ENCODE measurements around the gene PTAR1.

GRCh38 chr9:69678843-69679538 lies 80.8 kb downstream of the PTAR1 start:
- TF ChIP-seq, protein P1, sequence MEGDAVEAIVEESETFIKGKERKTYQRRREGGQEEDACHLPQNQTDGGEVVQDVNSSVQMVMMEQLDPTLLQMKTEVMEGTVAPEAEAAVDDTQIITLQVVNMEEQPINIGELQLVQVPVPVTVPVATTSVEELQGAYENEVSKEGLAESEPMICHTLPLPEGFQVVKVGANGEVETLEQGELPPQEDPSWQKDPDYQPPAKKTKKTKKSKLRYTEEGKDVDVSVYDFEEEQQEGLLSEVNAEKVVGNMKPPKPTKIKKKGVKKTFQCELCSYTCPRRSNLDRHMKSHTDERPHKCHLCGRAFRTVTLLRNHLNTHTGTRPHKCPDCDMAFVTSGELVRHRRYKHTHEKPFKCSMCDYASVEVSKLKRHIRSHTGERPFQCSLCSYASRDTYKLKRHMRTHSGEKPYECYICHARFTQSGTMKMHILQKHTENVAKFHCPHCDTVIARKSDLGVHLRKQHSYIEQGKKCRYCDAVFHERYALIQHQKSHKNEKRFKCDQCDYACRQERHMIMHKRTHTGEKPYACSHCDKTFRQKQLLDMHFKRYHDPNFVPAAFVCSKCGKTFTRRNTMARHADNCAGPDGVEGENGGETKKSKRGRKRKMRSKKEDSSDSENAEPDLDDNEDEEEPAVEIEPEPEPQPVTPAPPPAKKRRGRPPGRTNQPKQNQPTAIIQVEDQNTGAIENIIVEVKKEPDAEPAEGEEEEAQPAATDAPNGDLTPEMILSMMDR (IDR thresholded peaks at IDR 0.05; ENCODE audit: insufficient read depth, low read depth, low read length), result no peak
- TF ChIP-seq EZH2 (IDR thresholded peaks at IDR 0.05; ENCODE audit: insufficient read depth, low read length), result no peak

Data from astrocyte (in vitro differentiated cells and primary cell).